GM19452 (cell line): ENCODE measurements around the gene ATOH1.

ENCODE experiments used
- ATAC-seq: cut with Tn5 transposase; IDR thresholded peaks from one replicate; pipeline ENCODE4 v1.9.1; 2021; ENCODE audit not compliant: unreplicated experiment

Gene ATOH1, protein sequence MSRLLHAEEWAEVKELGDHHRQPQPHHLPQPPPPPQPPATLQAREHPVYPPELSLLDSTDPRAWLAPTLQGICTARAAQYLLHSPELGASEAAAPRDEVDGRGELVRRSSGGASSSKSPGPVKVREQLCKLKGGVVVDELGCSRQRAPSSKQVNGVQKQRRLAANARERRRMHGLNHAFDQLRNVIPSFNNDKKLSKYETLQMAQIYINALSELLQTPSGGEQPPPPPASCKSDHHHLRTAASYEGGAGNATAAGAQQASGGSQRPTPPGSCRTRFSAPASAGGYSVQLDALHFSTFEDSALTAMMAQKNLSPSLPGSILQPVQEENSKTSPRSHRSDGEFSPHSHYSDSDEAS

DNA sequence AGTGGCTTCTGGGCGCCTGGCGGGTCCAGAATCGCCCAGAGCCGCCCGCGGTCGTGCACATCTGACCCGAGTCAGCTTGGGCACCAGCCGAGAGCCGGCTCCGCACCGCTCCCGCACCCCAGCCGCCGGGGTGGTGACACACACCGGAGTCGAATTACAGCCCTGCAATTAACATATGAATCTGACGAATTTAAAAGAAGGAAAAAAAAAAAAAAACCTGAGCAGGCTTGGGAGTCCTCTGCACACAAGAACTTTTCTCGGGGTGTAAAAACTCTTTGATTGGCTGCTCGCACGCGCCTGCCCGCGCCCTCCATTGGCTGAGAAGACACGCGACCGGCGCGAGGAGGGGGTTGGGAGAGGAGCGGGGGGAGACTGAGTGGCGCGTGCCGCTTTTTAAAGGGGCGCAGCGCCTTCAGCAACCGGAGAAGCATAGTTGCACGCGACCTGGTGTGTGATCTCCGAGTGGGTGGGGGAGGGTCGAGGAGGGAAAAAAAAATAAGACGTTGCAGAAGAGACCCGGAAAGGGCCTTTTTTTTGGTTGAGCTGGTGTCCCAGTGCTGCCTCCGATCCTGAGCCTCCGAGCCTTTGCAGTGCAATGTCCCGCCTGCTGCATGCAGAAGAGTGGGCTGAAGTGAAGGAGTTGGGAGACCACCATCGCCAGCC lies at the start of gene ATOH1:
TSS of gene ATOH1 (plus strand) at position 422 of the 663 bp plus-strand sequence. CDS start at position 596, 174 bp downstream.
- no peak for ATAC-seq

DNA sequence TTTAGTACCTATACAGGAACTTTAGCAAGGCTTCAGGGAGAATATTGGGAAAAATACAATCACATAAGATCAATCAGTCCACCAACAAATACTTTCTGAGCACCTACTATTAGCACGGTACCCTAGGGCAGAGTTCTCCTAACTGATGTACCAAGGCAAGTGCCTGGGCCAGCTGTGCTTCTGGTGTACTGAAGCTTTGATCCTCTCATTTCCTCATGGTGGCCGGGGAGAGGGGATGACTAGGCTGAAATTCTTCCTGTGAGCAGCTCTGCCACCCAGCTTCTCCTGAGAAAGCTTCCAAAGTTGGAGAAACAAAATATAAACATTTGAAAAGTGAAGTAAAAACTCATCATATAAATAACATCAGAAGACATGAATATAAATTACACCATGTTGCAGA lies 49.3 kb upstream of the ATOH1 start:
- ATAC-seq, result no peak

DNA sequence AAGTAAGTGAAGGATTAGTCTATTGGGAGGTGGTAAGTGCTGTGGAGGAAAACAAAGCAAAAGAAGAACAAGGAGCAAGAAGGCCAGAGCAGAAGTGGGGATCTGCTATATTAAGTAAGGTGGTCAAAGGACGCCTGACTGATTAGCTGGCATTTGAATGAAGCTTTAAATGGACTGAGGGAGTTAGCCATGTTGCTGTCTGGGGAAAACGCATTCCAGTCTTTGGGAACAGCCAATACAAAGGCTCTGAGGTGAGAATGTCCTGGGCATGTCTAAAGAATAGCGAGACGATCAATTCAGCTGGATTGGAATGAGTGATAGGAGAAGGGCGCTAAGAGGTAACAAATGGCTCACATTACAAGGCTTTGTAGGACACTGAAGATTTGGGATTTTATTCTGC lies 48.5 kb upstream of the ATOH1 start:
- no peak for ATAC-seq

DNA sequence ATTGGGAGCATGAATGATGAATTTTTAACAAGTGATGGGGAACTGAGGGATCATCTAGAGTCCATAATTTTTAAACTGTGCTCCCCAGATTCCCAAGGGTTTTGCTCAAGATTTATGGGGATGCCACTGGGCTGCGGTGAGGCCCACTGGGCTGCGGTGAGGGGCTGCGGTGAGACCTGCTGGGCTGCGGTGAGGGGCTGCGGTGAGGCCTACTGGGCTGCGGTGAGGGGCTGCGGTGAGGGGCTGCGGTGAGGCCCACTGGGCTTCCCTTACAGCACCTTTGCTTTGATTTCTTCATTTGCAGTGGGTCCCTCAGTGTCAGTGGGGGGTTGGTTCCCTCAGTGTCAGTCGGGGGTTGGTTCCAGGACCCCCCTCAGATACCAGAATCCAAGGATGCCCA lies 47.4 kb upstream of the ATOH1 start:
- ATAC-seq, result no peak

DNA sequence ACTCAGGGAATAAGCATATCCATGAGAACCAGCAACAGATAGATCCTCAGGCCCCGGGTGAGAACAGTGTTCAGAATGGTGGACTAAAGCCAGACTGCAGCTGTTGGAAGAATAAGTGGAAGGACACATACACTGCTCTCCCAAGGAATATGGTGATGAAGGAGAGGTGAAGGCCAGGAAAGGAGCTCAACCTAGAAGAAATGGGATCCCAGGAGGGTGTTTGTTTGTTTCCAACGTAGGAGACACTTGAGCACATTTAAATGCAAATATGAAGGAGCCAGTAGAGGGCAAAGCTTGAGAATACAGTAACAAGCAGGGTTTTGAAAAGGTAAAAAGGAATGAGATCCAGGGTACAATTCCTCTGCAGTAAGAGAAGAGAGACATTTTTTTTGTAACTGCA lies 42.4 kb upstream of the ATOH1 start:
- no peak for ATAC-seq

DNA sequence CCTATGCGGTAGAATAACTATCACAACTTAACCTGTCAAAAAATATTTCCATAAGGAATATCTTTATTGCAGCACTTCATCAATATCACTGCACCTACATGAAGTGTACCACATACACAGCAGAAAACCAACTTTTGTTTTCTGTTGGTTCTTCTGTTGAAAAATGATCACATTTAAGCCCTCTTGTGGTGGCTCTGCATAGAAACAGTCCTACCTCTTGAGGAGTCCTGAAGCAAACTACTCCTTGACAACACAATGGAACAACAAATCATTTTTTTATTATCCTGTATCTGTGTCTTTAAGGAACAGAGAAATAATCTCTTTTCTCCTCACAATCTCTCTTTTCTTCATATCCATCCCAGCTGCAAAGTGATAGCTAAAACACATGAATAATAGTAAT lies 39.8 kb upstream of the ATOH1 start:
- ATAC-seq, result no peak

DNA sequence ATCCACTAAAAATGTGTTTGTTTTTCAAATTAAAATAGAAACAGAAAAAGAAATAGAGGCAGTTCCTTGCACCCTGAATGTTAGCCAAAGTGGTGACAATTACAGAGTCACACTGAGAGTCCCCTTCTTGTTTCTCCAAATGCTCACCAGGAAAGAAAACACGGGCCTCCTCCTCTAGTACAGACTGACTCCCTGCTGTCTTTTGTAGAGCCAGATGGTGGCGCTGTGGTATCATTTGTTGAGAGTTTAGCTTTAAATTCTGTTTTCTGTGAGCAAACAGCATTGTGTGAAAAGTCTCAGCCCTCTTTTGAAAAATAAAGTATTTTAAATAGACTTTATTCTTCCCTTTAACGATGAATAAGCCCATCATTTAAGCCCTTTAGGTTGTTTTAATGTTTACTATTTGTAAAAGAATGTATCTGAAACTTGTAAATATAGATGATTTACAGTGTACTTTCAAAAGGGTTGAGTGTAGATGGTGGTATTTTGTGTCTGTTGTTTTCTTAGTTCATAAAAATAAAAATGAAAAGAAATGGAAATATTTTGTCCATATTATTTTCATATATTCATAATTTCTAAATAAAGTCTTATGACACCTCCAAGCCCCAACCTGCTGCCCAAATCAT lies 36.9 kb upstream of the ATOH1 start:
- peak; percentile 75 for ATAC-seq

DNA sequence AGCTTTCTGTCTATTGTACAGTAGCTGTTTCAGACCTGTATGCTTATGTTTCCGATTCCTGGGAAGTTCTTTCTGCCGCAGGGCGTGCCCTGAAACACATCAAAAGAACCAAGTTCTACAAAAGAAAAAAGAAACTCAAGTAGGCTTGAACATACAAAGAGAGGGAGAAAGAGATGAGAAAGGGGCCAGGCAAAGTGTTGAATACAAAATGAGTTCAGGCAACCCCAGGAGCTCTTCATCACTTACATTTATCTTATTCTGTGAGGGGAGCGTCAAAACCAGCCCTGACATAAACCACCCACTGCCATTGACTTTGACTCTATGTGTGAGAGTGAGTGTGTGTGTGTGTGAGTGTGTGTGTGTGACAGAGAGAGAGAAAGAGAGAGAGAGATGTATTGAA lies 26.5 kb upstream of the ATOH1 start:
- ATAC-seq, result no peak

DNA sequence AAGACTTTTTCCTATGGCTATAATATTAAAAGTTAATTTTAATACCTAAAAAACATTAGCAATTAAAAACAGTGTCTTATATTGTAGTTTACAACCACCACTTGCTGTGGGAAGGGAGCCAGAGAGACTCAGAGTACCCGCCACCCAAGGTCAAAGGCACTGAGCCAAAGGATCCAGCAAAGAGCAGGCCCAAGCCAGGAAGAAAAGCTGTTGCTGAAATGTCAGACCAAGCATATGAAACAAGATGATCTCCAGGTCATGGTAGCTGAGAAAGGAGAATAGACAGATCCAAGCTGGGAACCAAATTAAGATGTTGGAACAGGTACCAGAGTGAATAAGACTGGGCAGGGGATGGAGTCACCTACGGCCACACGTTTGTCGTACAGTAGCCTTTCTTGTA lies 18.8 kb upstream of the ATOH1 start:
- no peak for ATAC-seq

DNA sequence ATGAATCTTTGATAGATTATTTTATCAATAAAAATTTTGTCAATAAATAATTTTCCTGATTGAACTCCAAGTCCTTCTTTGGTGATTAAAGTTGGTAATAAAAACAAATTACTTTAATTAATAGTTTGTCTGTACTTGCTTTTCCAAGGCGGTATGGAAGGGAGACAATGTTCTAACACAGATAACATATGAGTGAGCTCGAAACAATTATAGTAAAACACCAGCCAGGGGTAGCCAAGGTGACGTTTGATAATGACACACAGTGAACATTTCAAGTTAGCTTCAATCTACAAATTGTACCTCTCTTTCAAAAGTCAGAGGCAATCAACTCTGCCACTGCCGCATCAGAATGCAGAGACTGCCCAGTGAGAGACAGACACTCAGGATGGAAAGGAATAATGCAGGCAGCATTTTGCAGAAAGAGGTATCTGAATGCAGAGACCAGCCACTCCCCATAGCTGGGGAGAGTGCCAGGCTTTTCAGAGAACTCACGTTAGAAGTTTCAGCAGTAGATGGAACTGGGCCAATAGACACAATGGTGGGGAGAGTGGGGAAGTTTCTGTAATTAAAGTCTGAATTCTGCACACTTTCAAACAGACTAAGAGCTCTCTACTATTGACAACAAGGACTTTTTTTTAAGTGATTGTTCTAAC lies 18.1 kb upstream of the ATOH1 start:
- ATAC-seq, result no peak

DNA sequence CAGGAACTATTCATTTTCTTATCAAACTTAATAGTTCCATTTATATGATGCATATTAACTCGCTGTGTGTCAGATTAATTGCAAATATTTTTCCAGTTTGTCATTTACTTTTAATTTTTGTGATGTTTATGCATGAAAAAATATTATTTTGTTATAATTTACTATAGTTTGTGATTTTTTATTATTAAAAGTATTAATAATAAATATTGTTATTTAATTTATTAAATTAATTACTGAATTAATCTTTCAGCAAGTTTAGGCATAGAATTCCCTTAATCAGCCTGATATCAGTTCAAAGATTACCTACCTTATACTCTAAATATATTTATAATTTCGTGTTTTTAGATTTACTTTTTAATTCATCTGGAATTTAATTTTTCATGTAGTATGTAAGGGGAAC lies 15.5 kb upstream of the ATOH1 start:
- ATAC-seq, result no peak

DNA sequence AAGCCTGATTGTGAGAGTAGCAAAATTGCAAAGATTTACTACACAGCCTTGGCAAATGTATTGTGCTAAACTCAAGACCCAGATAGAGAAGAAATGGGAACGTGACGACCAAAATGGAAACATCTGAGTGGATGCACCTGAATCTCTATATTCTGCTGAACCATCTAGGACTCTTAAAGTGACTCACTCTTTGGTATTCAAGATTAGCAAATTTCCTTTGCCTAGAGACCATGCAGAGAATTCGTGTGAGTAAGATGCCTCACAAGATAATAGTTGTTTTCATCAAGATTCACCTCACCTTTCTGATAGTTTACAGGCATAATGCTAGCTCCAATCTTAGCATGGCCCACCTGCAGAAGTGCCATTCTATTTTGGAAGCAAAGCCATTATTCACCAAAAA lies 14.4 kb upstream of the ATOH1 start:
- no peak for ATAC-seq

DNA sequence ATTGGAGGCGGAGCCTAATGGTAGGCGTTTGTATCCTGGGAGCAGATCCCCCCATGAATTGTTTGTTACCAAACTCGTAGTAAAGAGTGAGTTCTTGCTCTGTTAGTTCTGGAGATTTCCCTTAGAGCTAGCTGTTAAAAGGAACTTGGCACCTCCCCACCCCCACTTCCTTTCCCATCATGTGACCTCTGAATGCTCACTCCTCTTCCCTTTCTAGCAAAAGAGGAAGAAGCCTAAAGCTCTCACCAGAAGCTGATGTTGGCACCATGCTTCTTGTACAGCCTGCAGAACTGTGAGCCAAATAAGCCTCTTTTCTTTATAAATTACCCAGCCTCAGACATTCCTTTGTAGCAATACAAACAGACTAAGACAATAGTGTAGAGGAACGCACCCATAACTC lies 13.8 kb upstream of the ATOH1 start:
- no peak for ATAC-seq

DNA sequence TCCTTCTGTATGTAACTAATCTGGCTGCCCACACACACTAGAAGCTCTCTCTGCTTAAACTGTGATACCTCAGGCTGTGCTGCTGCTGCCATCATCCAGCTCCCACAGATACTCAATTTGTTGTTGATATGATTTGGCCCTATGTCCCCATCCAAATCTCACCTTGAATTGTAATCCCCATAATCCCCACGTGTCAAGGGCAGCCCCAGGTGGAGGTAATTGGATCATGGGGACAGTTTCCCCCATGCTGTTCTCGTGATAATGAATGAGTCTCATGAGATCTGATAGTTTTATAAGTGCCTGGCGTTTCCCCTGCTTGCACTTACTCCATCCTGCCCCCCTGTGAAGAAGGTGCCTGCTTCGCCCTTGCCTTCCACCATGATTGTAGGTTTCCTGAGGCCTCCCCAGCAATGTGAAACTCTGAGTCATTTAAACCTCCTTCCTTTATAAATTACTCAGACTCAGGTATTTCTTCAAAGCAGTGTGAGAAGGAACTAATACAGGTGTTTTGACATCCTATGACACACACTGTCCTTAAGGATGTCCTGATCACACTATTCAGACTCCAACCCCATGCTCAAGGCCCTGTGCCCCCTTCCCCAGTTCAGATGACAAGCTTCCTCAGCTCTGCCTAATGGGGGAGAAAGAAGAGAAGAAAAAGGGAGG lies 2.9 kb upstream of the ATOH1 start:
- no peak for ATAC-seq

DNA sequence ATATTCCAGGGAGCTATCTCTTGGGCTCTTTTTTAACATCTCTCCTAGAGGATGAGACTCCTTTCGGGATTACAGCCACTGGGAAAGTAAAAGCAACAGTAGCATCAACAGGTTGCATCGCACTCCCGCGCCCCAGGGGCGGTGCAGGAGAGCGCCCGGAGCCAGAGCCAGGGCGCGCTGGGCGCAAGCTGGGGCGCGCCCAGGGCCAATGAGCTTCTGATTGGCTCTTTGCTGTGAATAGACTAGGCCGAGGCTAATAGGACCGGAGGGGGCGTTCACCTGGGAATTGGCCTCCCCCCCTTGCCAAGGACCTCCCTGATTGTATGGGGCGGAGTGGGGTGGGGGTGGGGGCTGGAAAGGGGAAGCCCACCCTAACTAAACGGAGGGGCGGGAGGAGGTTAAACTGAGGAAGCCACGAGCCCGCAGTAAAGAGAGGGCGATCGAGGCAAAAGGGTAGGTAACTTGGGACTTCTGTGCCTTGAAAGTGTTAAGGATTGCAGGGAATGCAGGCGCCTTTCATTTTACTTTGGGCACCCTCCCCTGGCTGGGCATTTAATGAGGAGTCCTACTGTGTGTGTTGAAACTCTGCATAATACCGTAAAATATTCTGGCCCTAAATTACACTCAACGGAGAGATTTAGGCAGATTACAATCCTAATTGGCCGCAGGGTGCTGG lies 1.1 kb upstream of the ATOH1 start:
- ATAC-seq, result no peak

DNA sequence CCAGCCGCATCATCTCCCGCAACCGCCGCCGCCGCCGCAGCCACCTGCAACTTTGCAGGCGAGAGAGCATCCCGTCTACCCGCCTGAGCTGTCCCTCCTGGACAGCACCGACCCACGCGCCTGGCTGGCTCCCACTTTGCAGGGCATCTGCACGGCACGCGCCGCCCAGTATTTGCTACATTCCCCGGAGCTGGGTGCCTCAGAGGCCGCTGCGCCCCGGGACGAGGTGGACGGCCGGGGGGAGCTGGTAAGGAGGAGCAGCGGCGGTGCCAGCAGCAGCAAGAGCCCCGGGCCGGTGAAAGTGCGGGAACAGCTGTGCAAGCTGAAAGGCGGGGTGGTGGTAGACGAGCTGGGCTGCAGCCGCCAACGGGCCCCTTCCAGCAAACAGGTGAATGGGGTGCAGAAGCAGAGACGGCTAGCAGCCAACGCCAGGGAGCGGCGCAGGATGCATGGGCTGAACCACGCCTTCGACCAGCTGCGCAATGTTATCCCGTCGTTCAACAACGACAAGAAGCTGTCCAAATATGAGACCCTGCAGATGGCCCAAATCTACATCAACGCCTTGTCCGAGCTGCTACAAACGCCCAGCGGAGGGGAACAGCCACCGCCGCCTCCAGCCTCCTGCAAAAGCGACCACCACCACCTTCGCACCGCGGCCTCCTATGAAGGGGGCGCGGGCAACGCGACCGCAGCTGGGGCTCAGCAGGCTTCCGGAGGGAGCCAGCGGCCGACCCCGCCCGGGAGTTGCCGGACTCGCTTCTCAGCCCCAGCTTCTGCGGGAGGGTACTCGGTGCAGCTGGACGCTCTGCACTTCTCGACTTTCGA lies 654 bp downstream of the ATOH1 start:
- no peak for ATAC-seq

DNA sequence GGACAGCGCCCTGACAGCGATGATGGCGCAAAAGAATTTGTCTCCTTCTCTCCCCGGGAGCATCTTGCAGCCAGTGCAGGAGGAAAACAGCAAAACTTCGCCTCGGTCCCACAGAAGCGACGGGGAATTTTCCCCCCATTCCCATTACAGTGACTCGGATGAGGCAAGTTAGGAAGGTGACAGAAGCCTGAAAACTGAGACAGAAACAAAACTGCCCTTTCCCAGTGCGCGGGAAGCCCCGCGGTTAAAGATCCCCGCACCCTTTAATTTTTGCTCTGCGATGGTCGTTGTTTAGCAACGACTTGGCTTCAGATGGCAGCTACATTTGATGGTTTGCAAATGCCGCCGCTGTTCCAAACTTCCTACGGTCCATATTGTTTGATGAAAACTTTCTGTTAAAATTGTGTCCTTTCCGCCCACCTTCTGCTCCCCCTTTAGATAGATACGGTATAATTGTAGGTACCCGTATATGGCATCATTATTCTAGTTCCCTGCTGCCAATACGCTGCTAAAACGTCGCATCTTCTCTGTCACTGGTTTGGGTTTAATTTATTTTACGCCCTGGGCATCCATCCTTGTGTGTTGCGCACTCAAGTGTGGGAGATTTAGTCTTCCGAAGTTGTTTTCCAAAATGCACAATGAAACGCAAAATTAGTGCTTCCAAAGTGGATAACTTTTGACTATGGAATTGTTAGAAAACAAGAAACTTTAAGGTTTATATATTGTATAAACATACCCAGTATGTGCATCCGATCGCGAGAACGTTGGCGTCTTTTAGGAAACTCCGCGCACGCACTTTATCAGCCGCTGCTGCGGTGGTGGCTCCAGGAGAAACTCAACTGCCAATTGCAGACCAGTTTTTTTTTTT lies 1.5 kb downstream of the ATOH1 start:
- ATAC-seq, result no peak

DNA sequence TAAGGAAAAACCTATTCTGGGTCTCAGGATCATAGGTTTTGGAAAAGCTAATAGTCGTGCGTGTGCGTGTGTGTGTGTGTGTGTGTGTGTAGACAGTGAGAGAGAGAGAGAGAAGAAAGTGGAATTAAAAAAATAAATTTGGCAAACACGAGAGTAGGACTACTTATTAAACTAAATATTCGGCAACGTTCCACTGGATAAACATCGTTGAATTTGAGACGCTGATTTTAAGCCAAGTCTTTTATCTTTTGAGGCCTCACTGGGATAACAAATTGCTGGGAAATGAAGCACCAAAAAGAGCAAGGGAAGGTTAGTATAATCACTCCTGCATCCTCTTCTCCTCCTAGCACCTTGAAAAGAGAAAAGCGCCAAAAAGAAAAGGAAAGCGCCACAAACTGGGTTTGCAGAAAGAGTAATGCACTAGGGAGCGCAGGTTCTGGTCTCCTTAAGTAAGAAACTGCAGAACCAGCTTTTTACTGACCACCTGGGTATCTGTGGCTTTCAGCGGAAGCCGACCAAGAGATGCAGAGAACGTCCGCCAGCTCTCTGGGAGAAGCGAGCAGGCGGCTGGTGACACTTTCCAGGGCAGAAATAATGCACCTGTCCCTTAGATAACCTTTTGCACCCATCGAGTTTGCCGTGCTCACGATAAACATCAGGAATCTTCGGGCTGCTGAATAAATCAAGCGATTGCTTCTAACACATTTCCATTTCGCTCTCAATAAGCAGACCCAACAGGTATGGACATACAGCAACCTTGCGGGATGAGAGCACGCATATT lies 3.4 kb downstream of the ATOH1 start:
- no peak for ATAC-seq
